H9 (cell line): Measurements from ENCODE around the gene EBF4. TPM values are rescaled to one million over a fixed set of nuclear protein-coding genes. Genes with fewer than 3 reads are reported as not detected.

ENCODE experiments used
- DNase-seq: peaks from one replicate; pipeline ENCODE4 v3.0.0-alpha.2; 2017
- H2AFZ ChIP-seq: one replicate; pipeline ENCODE4 v1.6.1; 2013; ENCODE audit warnings: mild to moderate bottlenecking, low read length, control low read depth, moderate library complexity
- H2AK5ac ChIP-seq: 2 replicates; pipeline ENCODE4 v1.6.1; 2013; ENCODE audit warnings: low read length, control low read depth, mixed read lengths; ENCODE audit not compliant: insufficient read length
- H2BK120ac ChIP-seq: one replicate; pipeline ENCODE4 v1.6.1; 2013; ENCODE audit warnings: low read depth, mild to moderate bottlenecking, low read length, control low read depth, inconsistent platforms; ENCODE audit not compliant: poor library complexity, severe bottlenecking
- H2BK12ac ChIP-seq: 2 replicates; pipeline ENCODE4 v1.6.1; 2013; ENCODE audit warnings: low read length, control low read depth, mixed read lengths, low read depth; ENCODE audit not compliant: insufficient read length
- H2BK15ac ChIP-seq: 2 replicates; pipeline ENCODE4 v1.6.1; 2013; ENCODE audit warnings: low read depth, low read length, control low read depth
- H2BK20ac ChIP-seq: one replicate; pipeline ENCODE4 v1.6.1; 2013; ENCODE audit warnings: low read depth, mild to moderate bottlenecking, low read length, control low read depth, inconsistent platforms; ENCODE audit not compliant: poor library complexity, severe bottlenecking
- H2BK5ac ChIP-seq: 2 replicates; pipeline ENCODE4 v1.6.1; 2013; ENCODE audit warnings: low read length, control low read depth, mixed read lengths; ENCODE audit not compliant: insufficient read length
- H3K14ac ChIP-seq: 2 replicates; pipeline ENCODE4 v1.6.1; 2013; ENCODE audit warnings: low read length, control low read depth; ENCODE audit not compliant: insufficient read depth
- H3K18ac ChIP-seq: 2 replicates; pipeline ENCODE4 v1.6.1; 2013; ENCODE audit warnings: low read depth, mild to moderate bottlenecking, mixed read lengths, low read length, control low read depth; ENCODE audit not compliant: insufficient read length
- H3K23ac ChIP-seq: 2 replicates; pipeline ENCODE4 v1.6.1; 2013; ENCODE audit warnings: low read length, control low read depth, mixed read lengths, low read depth; ENCODE audit not compliant: insufficient read length
- H3K23me2 ChIP-seq: 2 replicates; pipeline ENCODE4 v1.6.1; 2013; ENCODE audit warnings: low read depth, mild to moderate bottlenecking, mixed read lengths, low read length, control low read depth; ENCODE audit not compliant: insufficient read length, poor library complexity, severe bottlenecking
- H3K27ac ChIP-seq: 2 replicates; pipeline ENCODE4 v1.5.1; 2013; ENCODE audit warnings: low read length, control low read depth, mixed read lengths, low read depth; ENCODE audit not compliant: insufficient read length
- H3K27me3 ChIP-seq: 2 replicates; pipeline ENCODE4 v1.6.1; 2013; ENCODE audit warnings: low read length, control low read depth, inconsistent platforms; ENCODE audit not compliant: insufficient read depth
- H3K4ac ChIP-seq: 2 replicates; pipeline ENCODE4 v1.6.1; 2013; ENCODE audit warnings: low read depth, mild to moderate bottlenecking, control low read depth, inconsistent platforms, low read length, moderate library complexity
- H3K4me1 ChIP-seq: 2 replicates; pipeline ENCODE4 v1.6.1; 2013; ENCODE audit warnings: low read length, control low read depth, inconsistent platforms; ENCODE audit not compliant: insufficient read depth
- H3K4me2 ChIP-seq: 2 replicates; pipeline ENCODE4 v1.6.1; 2013; ENCODE audit warnings: low read length, control low read depth, mixed read lengths; ENCODE audit not compliant: insufficient read length, insufficient read depth
- H3K56ac ChIP-seq: 2 replicates; pipeline ENCODE4 v1.6.1; 2013; ENCODE audit warnings: low read depth, mild to moderate bottlenecking, mixed read lengths, low read length, control low read depth; ENCODE audit not compliant: insufficient read length
- H3K79me1 ChIP-seq: 2 replicates; pipeline ENCODE4 v1.6.1; 2013; ENCODE audit warnings: low read depth, mild to moderate bottlenecking, moderate library complexity, low read length, control low read depth, inconsistent platforms; ENCODE audit not compliant: insufficient read depth, poor library complexity, severe bottlenecking
- H3K79me2 ChIP-seq: 2 replicates; pipeline ENCODE4 v1.6.1; 2013; ENCODE audit warnings: low read length, control low read depth, inconsistent platforms; ENCODE audit not compliant: insufficient read depth
- H3K9ac ChIP-seq: 2 replicates; pipeline ENCODE4 v1.6.1; 2013; ENCODE audit warnings: low read length, control low read depth, mixed read lengths; ENCODE audit not compliant: insufficient read length; ENCODE audit errors: extremely low read depth
- H3K9me3 ChIP-seq: one replicate; pipeline ENCODE4 v1.6.1; 2013; ENCODE audit warnings: low read depth, low read length, inconsistent platforms; ENCODE audit not compliant: control insufficient read depth
- H3T11ph ChIP-seq: one replicate; pipeline ENCODE4 v1.6.1; 2013; ENCODE audit warnings: mild to moderate bottlenecking, low read length, control low read depth, inconsistent platforms
- H4K20me1 ChIP-seq: one replicate; pipeline ENCODE4 v1.6.1; 2013; ENCODE audit not compliant: control insufficient read depth, insufficient read length, insufficient read depth
- H4K5ac ChIP-seq: 2 replicates; pipeline ENCODE4 v1.6.1; 2013; ENCODE audit warnings: low read depth, mild to moderate bottlenecking, mixed read lengths, low read length, control low read depth; ENCODE audit not compliant: insufficient read length
- H4K8ac ChIP-seq: replicated peaks from 2 replicates; pipeline ENCODE4 v1.6.1; 2013; ENCODE audit warnings: low read length, control low read depth, mixed read lengths, low read depth; ENCODE audit not compliant: insufficient read length
- H4K91ac ChIP-seq: 2 replicates; pipeline ENCODE4 v1.6.1; 2013; ENCODE audit warnings: low read depth, mild to moderate bottlenecking, moderate library complexity, mixed read lengths, low read length, control low read depth; ENCODE audit not compliant: insufficient read length
- H3K27ac Mint-ChIP-seq, 3 experiments: 2 replicates in 2 of 3; 3 replicates in 1 of 3; pipeline ENCODE4 v1.8.0; 2020 to 2021; ENCODE audit warnings: mixed read lengths in 3 of 3, mild to moderate bottlenecking in 1 of 3, moderate library complexity in 1 of 3
- H3K27me3 Mint-ChIP-seq: 2 replicates; pipeline ENCODE4 v1.8.0; 2021; ENCODE audit warnings: low read depth, mild to moderate bottlenecking, moderate library complexity, mixed read lengths
- H3K36me3 Mint-ChIP-seq, 3 experiments: 2 replicates in 2 of 3; 3 replicates in 1 of 3; pipeline ENCODE4 v1.8.0; 2020 to 2021; ENCODE audit warnings: low read depth in 3 of 3, mixed read lengths in 3 of 3; ENCODE audit not compliant: insufficient read depth in 1 of 3
- H3K4me1 Mint-ChIP-seq, 2 experiments: 2 replicates each; pipeline ENCODE4 v1.8.0; 2020; ENCODE audit warnings: mixed read lengths in 2 of 2
- H3K4me3 Mint-ChIP-seq, 2 experiments: 2 replicates in 1 of 2; 3 replicates in 1 of 2; pipeline ENCODE4 v1.8.0; 2020 to 2021; ENCODE audit warnings: mild to moderate bottlenecking in 2 of 2, mixed read lengths in 2 of 2, moderate library complexity in 1 of 2
- H3K9me3 Mint-ChIP-seq, 2 experiments: 2 replicates in 1 of 2; 3 replicates in 1 of 2; pipeline ENCODE4 v1.8.0; 2020; ENCODE audit warnings: mild to moderate bottlenecking in 2 of 2, mixed read lengths in 2 of 2, moderate library complexity in 1 of 2
- WGBS: extraction: QIAGEN DNeasy Blood & Tissue Kit; methylation state at CpG from one replicate; pipeline ENCODE4 v1.1.7; 2013; ENCODE audit warnings: missing lambda C conversion rate, low lambda C conversion rate, mixed read lengths; ENCODE audit not compliant: insufficient read length; ENCODE audit errors: extremely low coverage; 5-methylcytosine and 5-hydroxymethylcytosine counted together
- total RNA-seq: library from RNA; stranded (reverse); gene quantifications from 2 replicates; pipeline ENCODE4 v1.2.1, GENCODE V29; 2021
- TF ChIP-seq, protein P1 (sequence below): fragments of 200-600 bp; sonication (generic); conservative IDR thresholded peaks from 3 replicates; pipeline ENCODE4 v1.8.0; 2021; ENCODE audit warnings: antibody characterized with exemption, mild to moderate bottlenecking

EBF4 gene
- total RNA-seq, 1 experiment from 2014 or later, result 3.9 TPM

DNA sequence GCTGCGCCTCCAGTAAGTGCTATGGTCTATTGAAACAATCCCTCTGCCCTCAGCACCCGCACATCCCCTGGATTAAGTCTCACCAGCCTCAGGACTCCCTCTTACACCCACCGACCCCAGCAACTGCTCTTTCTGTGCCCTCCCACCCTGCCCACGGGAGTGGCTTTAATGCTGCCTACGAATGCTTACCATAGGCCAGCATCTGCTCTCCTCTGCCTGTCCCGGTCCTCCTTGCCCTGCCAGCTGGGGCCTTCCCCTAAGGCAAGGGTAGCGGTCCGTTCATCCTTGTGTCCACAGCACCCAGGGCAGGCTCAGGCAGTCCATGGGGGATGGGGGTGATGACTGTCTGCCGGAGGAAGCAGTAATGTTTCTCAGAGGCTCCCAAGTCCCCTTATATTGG is 4.1 kb downstream of the EBF4 start:
- Histone ChIP-seq H2BK20ac (no peak overlapping the region), H3K27ac (no peak overlapping the region), H4K5ac (no peak overlapping the region), H2BK15ac (no peak overlapping the region), H3K79me1 (no peaks in the 10 kb centered on the region), H3K4me1 (no peaks in the 10 kb centered on the region; the same call in 1 of the 2 replicates), H3K56ac (no peak overlapping the region), H2BK5ac (no peak overlapping the region), H2BK12ac (no peak overlapping the region), H4K91ac (no peak overlapping the region), H3K27me3 (peaks cover 38% of the 10 kb centered on the region), H3K4me2 (no peak overlapping the region), H3K4ac (no peak overlapping the region), H4K8ac (no peak overlapping the region), H2BK120ac (no peak overlapping the region), H3K23me2 (no peaks in the 10 kb centered on the region), H3T11ph (no peak overlapping the region), H3K9ac (no peak overlapping the region), H3K9me3 (no peaks in the 10 kb centered on the region), H3K79me2 (no peaks in the 10 kb centered on the region), H3K23ac (no peak overlapping the region), H4K20me1 (no peaks in the 10 kb centered on the region), H2AK5ac (no peak overlapping the region), H2AFZ (no peak overlapping the region), H3K18ac (no peak overlapping the region), H3K14ac (no peak overlapping the region; the same call in 1 of the 2 replicates)
- peaks cover 86% of the 10 kb centered on the region for H3K27me3 Mint-ChIP-seq
- no peak overlapping the region for H3K4me3 Mint-ChIP-seq
- DNase-seq, result no peak
- H3K27ac Mint-ChIP-seq, result no peak overlapping the region
- peaks cover 29 to 50% of the 10 kb centered on the region in 2 experiments for H3K4me1 Mint-ChIP-seq
- peaks cover 2 to 3% of the 10 kb centered on the region in 2 experiments for H3K9me3 Mint-ChIP-seq
- TF ChIP-seq, protein P1, sequence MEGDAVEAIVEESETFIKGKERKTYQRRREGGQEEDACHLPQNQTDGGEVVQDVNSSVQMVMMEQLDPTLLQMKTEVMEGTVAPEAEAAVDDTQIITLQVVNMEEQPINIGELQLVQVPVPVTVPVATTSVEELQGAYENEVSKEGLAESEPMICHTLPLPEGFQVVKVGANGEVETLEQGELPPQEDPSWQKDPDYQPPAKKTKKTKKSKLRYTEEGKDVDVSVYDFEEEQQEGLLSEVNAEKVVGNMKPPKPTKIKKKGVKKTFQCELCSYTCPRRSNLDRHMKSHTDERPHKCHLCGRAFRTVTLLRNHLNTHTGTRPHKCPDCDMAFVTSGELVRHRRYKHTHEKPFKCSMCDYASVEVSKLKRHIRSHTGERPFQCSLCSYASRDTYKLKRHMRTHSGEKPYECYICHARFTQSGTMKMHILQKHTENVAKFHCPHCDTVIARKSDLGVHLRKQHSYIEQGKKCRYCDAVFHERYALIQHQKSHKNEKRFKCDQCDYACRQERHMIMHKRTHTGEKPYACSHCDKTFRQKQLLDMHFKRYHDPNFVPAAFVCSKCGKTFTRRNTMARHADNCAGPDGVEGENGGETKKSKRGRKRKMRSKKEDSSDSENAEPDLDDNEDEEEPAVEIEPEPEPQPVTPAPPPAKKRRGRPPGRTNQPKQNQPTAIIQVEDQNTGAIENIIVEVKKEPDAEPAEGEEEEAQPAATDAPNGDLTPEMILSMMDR, result no peak
- peaks cover 0 to 5% (median 0%) of the 10 kb centered on the region in 3 experiments; a peak in 1 of 7 replicates for H3K36me3 Mint-ChIP-seq
- no CpG with 5 or more reads among the region's 9 CpGs for WGBS
